Colonic mucosa (tissue), 4 donors: ENCODE data around the gene DTNB. TPM values are rescaled to one million over a fixed set of nuclear protein-coding genes. Genes with fewer than 3 reads are reported as not detected.

ENCODE experiments used
- DNase-seq: peaks from one replicate; pipeline ENCODE4 v3.0.0-alpha.2; 2020
- H3K27ac ChIP-seq: fragments of 200-600 bp; one replicate; pipeline ENCODE4 v1.8.0; 2021
- H3K27me3 ChIP-seq: fragments of 200-600 bp; one replicate; pipeline ENCODE4 v1.8.0; 2021
- H3K36me3 ChIP-seq: fragments of 200-600 bp; one replicate; pipeline ENCODE4 v1.8.0; 2021
- H3K4me1 ChIP-seq: fragments of 200-600 bp; one replicate; pipeline ENCODE4 v1.8.0; 2021; ENCODE audit warnings: mild to moderate bottlenecking
- H3K4me3 ChIP-seq: fragments of 200-600 bp; one replicate; pipeline ENCODE4 v1.8.0; 2021
- H3K9ac ChIP-seq, 2 donors: one replicate each; pipeline ENCODE4 v1.7.0; 2013; ENCODE audit warnings: control low read depth in 2 of 2, low read depth in 2 of 2, low read length in 2 of 2
- H3K9me3 ChIP-seq: fragments of 200-600 bp; one replicate; pipeline ENCODE4 v1.8.0; 2021
- CTCF ChIP-seq: fragments of 200-600 bp; IDR thresholded peaks from one replicate; pipeline ENCODE4 v1.8.0; 2022; ENCODE audit warnings: antibody characterized with exemption, mild to moderate bottlenecking
- intact Hi-C: fragments of 100-400 bp; cut with DNase I; formaldehyde crosslinking; loops from one replicate; pipeline ENCODE4 v1.14.1; 2022
- total RNA-seq, 2 donors: library from RNA; stranded (reverse); fragmentation: NEBNext Ultra II Directional in 1 of 2; extraction: Animal tissue kit (Norgen Biotek cat#: 25700) in 1 of 2; gene quantifications; one replicate each; pipeline ENCODE4 v1.2.1, GENCODE V29; 2021
- donor health status: healthy.
- donor health status: DM: no; HTN: no; CAD: no.
- donor health status: DM: no; HTN: no; CAD: no.

The DTNB gene
- total RNA-seq, 2 donors from 2014 or later = 5.2 to 9.3 TPM

- no peaks in the 10 kb centered on the region for H3K36me3 ChIP-seq
- H3K4me1 ChIP-seq = no peaks in the 10 kb centered on the region
- TF ChIP-seq CTCF = no peak
- no peaks in the 10 kb centered on the region for H3K9me3 ChIP-seq
- H3K9ac ChIP-seq = no peak overlapping the region
- H3K27ac ChIP-seq = no peak overlapping the region
- intact Hi-C loops = no loop called here
- no peak for DNase-seq
- no peaks in the 10 kb centered on the region for H3K27me3 ChIP-seq
- H3K4me3 ChIP-seq = no peak overlapping the region
Observed at GRCh38 chr2:25438793-25439192, 234.6 kb downstream of the DTNB start.

GRCh38 chr2:25437881-25438662 lies 235.3 kb downstream of the DTNB start:
- no peaks in the 10 kb centered on the region for H3K9me3 ChIP-seq
- no peak overlapping the region for H3K27ac ChIP-seq
- H3K9ac ChIP-seq = no peak overlapping the region
- intact Hi-C loops = no loop called here
- H3K27me3 ChIP-seq = no peaks in the 10 kb centered on the region
- no peak overlapping the region for H3K4me3 ChIP-seq
- H3K4me1 ChIP-seq = no peaks in the 10 kb centered on the region
- no peaks in the 10 kb centered on the region for H3K36me3 ChIP-seq
- no peak for DNase-seq
- TF ChIP-seq CTCF = no peak

DNA sequence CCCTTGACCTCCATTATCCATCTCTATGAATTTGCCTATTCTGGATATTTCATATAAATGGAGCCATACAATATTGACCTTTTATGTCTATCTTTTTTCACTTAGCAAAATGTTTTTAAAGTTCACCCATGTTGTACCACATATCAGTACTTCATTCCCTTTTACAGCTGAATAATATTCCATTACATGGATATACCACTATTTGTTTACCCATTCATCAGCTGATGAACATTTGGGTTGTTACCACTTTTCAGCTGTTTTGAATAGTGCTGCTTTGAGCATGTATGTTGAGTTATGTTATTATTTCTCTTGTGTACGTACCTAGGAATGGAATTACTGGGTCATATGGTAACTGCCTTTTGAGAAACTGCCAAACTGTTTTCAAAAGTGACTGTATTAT lies 238.0 kb downstream of the DTNB start:
- H3K4me1 ChIP-seq = no peaks in the 10 kb centered on the region
- TF ChIP-seq CTCF = no peak
- H3K9me3 ChIP-seq = no peaks in the 10 kb centered on the region
- no peak overlapping the region for H3K27ac ChIP-seq
- H3K4me3 ChIP-seq = no peak overlapping the region
- intact Hi-C loops = no loop called here
- H3K36me3 ChIP-seq = no peaks in the 10 kb centered on the region
- no peaks in the 10 kb centered on the region for H3K27me3 ChIP-seq
- H3K9ac ChIP-seq = no peak overlapping the region
- DNase-seq = no peak

- no peak for TF ChIP-seq CTCF
- no peak for DNase-seq
- Histone ChIP-seq H3K9me3 (no peaks in the 10 kb centered on the region), H3K27me3 (no peaks in the 10 kb centered on the region), H3K36me3 (no peaks in the 10 kb centered on the region), H3K4me1 (no peaks in the 10 kb centered on the region), H3K4me3 (no peak overlapping the region), H3K27ac (no peak overlapping the region), H3K9ac (no peak overlapping the region)
- intact Hi-C loops = no loop called here
Observed at GRCh38 chr2:25431604-25432003, 241.8 kb downstream of the DTNB start.

DNA sequence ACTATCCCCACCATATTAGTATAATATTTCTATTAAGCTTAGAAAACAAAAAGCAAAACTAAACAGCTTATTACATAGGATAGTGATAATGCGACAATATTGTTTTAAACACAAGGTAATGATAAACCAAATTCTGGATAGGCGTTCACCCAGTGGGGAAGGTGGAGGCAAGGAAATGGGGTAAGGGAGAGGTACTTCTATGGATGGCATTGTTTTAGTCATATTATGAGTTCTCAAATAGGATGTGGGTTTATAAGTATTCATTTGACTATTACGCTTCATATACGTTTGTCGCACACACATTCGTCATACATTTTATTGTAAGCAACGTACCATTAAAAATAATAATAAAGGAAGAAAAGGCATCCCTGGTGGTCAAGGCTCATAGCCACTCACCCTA lies 242.8 kb downstream of the DTNB start:
- no peak for TF ChIP-seq CTCF
- no peak overlapping the region for H3K4me3 ChIP-seq
- intact Hi-C loops = no loop called here
- H3K4me1 ChIP-seq = no peaks in the 10 kb centered on the region
- no peak overlapping the region for H3K9ac ChIP-seq
- DNase-seq = no peak
- no peaks in the 10 kb centered on the region for H3K9me3 ChIP-seq
- no peak overlapping the region for H3K27ac ChIP-seq
- no peaks in the 10 kb centered on the region for H3K27me3 ChIP-seq
- H3K36me3 ChIP-seq = no peaks in the 10 kb centered on the region
